ENCODE results near the gene SQSTM1.
"Not testable (repeated sequence)": the region's sequence is repeated elsewhere in the genome, so short reads cannot be mapped to it uniquely, and the experiment has no call there.

Gene SQSTM1

GRCh38 chr5:179827680-179828079 is 7.0 kb downstream of the SQSTM1 start:
- no peak for DNase-seq

GRCh38 chr5:179828756-179829421 is 8.2 kb downstream of the SQSTM1 start:
- DNase-seq = no peak

GRCh38 chr5:179829732-179830435 is 9.2 kb downstream of the SQSTM1 start:
- no peak for DNase-seq

GRCh38 chr5:179830818-179831468 is 10.2 kb downstream of the SQSTM1 start:
- DNase-seq = no peak

- no peak for DNase-seq
Observed at GRCh38 chr5:179832039-179832745, 11.5 kb downstream of the SQSTM1 start.

GRCh38 chr5:179833056-179833708 is 12.5 kb downstream of the SQSTM1 start:
- no peak for DNase-seq

- DNase-seq = no peak
Observed at GRCh38 chr5:179833709-179834070, 13.0 kb downstream of the SQSTM1 start.

- no peak for DNase-seq
Observed at GRCh38 chr5:179834120-179834519, 13.4 kb downstream of the SQSTM1 start.

GRCh38 chr5:179834871-179835270 is 14.2 kb downstream of the SQSTM1 start:
- not testable (repeated sequence) for DNase-seq

- DNase-seq = peak; percentile 40
Observed at GRCh38 chr5:179836225-179837019, 15.7 kb downstream of the SQSTM1 start.

GRCh38 chr5:179837076-179838011 is 16.6 kb downstream of the SQSTM1 start:
- no peak for DNase-seq

- no peak for DNase-seq
Observed at GRCh38 chr5:179839328-179840256, 18.9 kb downstream of the SQSTM1 start.

GRCh38 chr5:179840321-179840720 is 19.6 kb downstream of the SQSTM1 start:
- DNase-seq = no peak

GRCh38 chr5:179840766-179841165 is 20.1 kb downstream of the SQSTM1 start:
- no peak for DNase-seq

- DNase-seq = no peak
Observed at GRCh38 chr5:179841621-179842020, 20.9 kb downstream of the SQSTM1 start.

GRCh38 chr5:179852993-179853547 is 32.4 kb downstream of the SQSTM1 start:
- no peak for DNase-seq

- no peak for DNase-seq
Observed at GRCh38 chr5:179854356-179854755, 33.7 kb downstream of the SQSTM1 start.

- DNase-seq = peak; percentile 38
Observed at GRCh38 chr5:179858241-179858585, 37.5 kb downstream of the SQSTM1 start.
